ENCODE results near the gene RGS1.

DNA sequence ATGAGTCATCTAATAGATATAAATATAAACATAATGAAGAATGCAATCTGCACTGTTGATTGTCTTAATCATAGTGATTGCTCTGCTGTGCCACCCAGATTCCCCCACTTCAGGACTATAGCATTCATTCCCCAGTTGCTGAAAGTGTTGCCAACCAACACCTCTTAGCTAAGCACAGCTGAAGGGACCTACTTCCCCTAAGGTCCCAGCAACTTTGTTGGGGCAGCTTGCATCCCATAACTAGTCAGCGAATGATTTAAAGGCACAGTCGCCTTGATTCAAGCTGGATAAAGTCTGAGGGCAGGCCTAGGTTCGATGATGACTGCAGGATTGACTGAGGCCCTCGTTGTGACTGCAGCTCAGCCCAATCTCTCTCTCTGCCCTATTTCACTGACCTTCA lies 14.3 kb upstream of the RGS1 start:
- TF ChIP-seq, protein P1, sequence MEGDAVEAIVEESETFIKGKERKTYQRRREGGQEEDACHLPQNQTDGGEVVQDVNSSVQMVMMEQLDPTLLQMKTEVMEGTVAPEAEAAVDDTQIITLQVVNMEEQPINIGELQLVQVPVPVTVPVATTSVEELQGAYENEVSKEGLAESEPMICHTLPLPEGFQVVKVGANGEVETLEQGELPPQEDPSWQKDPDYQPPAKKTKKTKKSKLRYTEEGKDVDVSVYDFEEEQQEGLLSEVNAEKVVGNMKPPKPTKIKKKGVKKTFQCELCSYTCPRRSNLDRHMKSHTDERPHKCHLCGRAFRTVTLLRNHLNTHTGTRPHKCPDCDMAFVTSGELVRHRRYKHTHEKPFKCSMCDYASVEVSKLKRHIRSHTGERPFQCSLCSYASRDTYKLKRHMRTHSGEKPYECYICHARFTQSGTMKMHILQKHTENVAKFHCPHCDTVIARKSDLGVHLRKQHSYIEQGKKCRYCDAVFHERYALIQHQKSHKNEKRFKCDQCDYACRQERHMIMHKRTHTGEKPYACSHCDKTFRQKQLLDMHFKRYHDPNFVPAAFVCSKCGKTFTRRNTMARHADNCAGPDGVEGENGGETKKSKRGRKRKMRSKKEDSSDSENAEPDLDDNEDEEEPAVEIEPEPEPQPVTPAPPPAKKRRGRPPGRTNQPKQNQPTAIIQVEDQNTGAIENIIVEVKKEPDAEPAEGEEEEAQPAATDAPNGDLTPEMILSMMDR (IDR thresholded peaks at IDR 0.05): no peak
- no peak for TF ChIP-seq POLR2A (IDR thresholded peaks at IDR 0.05)

Data from gastroesophageal sphincter (tissue), 3 donors.